NOMO-1 treated with dmso at 0.1 percent for 144 hours (cell line): ENCODE results near the gene PSORS1C1.

Experiments
- DNase-seq: peaks from one replicate; lab custom pipeline; 2025; ENCODE audit not compliant: unreplicated experiment; lab: John Stamatoyannopoulos, UW

The PSORS1C1 gene

GRCh38 chr6:31125586-31126363 is 11.2 kb downstream of the PSORS1C1 start:
- no peak for DNase-seq

- no peak for DNase-seq
Observed at GRCh38 chr6:31126396-31127175, 12.0 kb downstream of the PSORS1C1 start.

- DNase-seq = no peak
Observed at GRCh38 chr6:31128093-31128676, 13.6 kb downstream of the PSORS1C1 start.

GRCh38 chr6:31129130-31129529 is 14.5 kb downstream of the PSORS1C1 start:
- no peak for DNase-seq

GRCh38 chr6:31130751-31131150 is 16.2 kb downstream of the PSORS1C1 start:
- DNase-seq = no peak

GRCh38 chr6:31131595-31131994 is 17.0 kb downstream of the PSORS1C1 start:
- DNase-seq = no peak

GRCh38 chr6:31132806-31133205 is 18.2 kb downstream of the PSORS1C1 start:
- no peak for DNase-seq

- no peak for DNase-seq
Observed at GRCh38 chr6:31135710-31136109, 21.1 kb downstream of the PSORS1C1 start.

GRCh38 chr6:31138982-31139381 is 24.4 kb downstream of the PSORS1C1 start, which contains the start of gene PSORS1C2:
TSS of gene PSORS1C2 (minus strand) at chr6:31139066. CDS start at chr6:31139026, 40 bp downstream.
- no peak for DNase-seq

- no peak for DNase-seq
Observed at GRCh38 chr6:31139599-31139998, 25.0 kb downstream of the PSORS1C1 start.

- DNase-seq = no peak
Observed at GRCh38 chr6:31140643-31141042, 26.0 kb downstream of the PSORS1C1 start.

GRCh38 chr6:31142361-31142761 is 27.8 kb downstream of the PSORS1C1 start:
- DNase-seq = no peak

- no peak for DNase-seq
Observed at GRCh38 chr6:31143148-31143547, 28.5 kb downstream of the PSORS1C1 start.

- DNase-seq = no peak
Observed at GRCh38 chr6:31144296-31144969, 29.8 kb downstream of the PSORS1C1 start.

- no peak for DNase-seq
Observed at GRCh38 chr6:31144970-31145340, 30.4 kb downstream of the PSORS1C1 start.

- DNase-seq = no peak
Observed at GRCh38 chr6:31145386-31145785, 30.8 kb downstream of the PSORS1C1 start.

- DNase-seq = no peak
Observed at GRCh38 chr6:31149827-31150447, 35.3 kb downstream of the PSORS1C1 start.

- DNase-seq = no peak
Observed at GRCh38 chr6:31152781-31153180, 38.2 kb downstream of the PSORS1C1 start.

- no peak for DNase-seq
Observed at GRCh38 chr6:31154436-31154835, 39.8 kb downstream of the PSORS1C1 start.

- no peak for DNase-seq
Observed at GRCh38 chr6:31156641-31157040, 42.0 kb downstream of the PSORS1C1 start.
